Activated CD8-positive, alpha-beta memory T cell treated with anti-CD3 and anti-CD28 coated beads for 24 hours (primary cell): ENCODE results near the gene WNT9A.
"Not testable (repeated sequence)": the region's sequence is repeated elsewhere in the genome, so short reads cannot be mapped to it uniquely, and the experiment has no call there.

Source experiments
- DNase-seq: peaks from one replicate; pipeline ENCODE4 v3.0.0-alpha.2; 2020

WNT9A gene

DNA sequence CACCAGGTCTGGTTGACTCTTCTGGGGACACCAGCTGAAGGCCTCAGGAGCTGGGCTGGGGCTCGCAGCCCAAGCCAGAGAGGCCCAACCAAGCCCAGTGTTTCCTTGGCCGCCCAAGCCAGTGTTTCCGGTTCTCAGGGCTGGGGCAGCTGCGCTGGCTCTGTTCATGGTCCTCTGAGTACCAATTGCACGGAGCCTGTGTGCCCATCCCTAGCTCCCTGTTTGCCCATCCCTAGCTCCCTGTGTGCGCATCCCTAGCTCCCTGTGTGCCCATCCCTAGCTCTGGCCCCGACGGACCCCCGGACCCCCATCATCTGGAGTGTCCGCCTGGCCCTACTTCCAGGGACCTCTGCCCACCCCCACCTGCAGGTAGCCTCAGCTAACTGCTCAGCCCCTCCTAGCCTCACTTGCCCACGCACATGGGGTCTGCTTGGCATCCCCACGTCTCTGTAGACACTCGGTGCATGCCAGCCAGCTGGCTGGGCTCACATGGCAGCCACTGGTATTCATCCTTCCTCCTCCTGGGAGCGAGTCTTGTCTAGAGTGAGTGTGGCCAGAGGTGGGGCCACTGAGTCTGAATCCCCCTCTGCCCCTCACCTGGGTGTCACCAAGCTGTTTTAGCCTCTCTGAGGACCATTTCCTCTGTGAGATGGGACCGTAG, 64.0 kb downstream of the WNT9A start:
- DNase-seq: peak; percentile 52

DNA sequence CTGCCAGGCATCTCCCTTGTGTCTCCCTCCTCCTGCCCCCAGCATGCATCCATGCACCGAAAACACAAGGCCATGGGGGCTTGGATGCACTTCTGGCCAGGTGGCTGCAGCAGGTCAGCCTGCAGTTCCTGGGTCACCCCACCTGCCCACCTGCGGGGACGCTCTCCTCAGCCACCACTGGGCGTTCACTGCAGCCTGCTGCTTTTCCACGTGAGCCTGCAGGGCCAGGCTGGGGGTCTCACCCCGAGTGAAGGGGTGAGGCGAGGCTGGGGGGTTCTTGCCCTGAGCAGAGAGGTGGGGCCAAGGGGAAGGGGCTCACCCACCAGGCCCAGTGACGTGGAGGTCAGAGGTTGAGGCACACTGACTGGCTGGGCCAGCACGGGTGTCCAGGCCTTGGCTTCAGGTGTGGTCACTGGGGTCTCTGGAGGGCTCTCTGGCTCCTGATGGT, 64.6 kb downstream of the WNT9A start:
- DNase-seq: peak; percentile 46

DNA sequence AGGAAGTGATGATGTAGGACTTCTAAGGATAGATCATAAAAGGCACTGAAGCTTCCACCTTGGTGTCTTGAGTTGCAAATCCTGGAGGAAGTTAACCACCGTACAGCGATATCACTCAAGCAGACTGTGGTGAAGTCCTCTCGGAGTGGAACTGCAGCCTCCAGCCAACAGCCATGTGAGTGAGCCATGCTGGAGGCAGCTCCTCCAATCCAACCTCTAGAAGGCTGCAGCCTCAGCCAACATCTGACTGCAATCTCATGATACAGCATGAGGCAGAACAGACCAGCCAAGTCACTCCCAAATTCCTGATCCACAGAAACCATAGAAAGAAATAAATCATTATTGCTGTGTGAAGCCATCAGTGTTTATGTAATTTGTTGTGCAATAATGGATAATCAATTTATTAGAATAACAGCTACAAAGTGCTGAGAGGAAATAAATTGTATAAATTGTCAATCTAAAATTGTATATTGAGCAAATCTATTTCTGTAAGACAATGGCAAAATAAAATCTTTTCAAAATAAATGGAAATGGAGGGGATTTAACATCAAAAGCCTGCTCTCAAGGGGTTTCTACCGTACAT, 67.3 kb downstream of the WNT9A start:
- peak; percentile 40 for DNase-seq

DNA sequence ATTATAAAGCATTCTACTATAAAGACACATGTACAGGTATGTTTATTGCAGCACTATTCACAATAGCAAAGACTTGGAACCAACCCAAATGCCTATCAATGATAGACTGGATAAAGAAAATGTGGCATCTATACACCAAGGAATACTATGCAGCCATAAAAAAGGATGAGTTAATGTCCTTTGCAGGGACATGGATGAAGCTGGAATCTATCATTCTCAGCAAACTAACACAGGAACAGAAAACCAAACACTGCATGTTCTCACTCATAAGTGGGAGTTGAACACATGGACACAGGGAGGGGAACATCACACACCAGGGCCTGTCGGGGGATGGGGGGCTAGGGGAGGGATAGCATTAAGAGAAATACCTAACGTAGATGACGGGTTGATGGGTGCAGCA, 69.9 kb downstream of the WNT9A start:
- DNase-seq: not testable (repeated sequence)

DNA sequence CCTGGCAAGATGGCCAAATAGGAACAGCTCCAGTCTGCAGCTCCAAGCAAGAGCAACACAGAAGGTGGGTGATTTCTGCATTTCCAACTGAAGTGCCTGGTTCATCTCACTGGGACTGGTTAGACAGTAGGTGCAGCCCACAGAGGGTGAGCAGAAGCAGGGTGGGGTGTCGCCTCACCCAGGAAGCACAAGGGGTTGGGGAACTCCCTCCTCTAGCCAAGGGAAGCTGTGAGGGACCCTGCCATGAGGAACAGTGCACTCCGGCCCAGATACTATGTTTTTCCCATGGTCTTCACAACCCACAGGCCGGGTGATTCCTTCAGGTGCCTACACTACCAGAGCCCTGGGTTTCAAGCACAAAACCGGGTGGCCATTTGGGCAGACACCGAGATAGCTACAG, 75.8 kb downstream of the WNT9A start:
- DNase-seq: peak; percentile 53

DNA sequence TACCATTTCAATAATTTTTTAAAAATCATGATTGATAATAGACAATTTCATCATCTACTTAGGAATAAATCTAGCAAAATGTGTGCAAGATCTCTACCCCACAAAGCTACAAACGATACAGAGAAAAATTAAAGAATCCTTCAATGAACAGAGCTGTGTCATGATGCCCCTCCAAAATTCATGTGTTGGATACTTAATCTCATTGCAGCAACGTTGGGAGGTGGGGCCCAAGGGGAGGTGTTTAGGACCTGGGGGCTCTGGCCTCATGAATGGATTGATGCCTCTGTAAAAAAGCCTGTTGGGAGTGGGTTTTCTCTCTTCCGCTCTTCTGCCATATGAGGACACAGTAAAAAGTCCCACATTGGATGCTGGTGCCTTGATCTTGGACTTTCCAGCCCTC, 77.4 kb downstream of the WNT9A start:
- DNase-seq: peak; percentile 38

DNA sequence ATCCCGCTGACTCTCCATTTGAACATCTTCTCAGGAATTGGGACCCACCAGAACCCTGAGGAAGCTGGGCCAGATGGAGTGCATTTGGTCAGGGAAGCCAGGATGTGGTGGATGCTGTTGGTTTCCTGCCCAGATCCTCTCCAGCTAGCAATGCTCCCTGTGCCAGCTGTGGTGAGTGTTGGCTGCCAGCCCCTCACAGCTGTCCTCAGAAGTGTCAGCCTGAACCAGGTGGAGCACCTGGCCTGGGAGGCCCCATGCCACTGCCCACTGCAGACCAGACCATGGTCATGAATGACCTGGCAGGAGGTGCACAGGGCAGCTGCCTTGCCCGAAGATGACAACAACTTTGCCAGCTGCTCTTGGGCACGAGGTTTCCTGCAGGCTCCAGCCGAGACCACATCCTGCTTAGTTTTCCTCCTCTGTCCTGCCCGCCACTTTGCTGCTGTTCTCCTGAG, 77.9 kb downstream of the WNT9A start:
- peak; percentile 56 for DNase-seq

DNA sequence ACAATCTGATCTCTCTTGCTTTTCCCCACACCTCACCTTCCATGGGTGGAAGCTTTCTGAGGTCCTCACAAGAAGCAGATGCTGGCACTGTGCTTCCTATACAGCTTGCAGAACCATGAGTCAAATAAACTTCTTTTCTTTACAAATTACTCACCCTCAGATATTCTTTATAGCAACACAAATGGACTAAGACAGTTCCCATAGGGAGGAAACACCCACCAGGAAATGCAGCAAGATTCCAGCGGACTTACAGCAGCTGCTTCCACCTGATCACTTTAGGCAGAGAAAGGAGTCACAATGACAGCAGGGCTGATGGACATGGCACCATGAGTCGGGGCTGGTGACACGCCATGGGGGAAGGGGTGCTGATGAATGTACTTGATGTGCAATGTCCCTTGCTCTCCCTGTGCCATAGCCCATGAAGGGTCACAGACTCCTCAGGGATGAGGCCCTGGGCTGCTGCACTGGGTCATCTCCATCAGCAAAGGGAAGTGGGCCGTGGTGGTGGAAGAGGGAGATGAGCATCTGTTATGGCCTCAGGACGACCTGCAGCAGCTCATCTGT, 78.4 kb downstream of the WNT9A start:
- peak; percentile 54 for DNase-seq
